CD4-positive, alpha-beta T cell treated with Interleukin-15 for 4 hours (primary cell): ENCODE data around the gene CASP7.

ENCODE experiments used
- DNase-seq: peaks from one replicate; pipeline ENCODE4 v3.0.0-alpha.2; 2020; ENCODE audit warnings: low spot score

The CASP7 gene

DNA sequence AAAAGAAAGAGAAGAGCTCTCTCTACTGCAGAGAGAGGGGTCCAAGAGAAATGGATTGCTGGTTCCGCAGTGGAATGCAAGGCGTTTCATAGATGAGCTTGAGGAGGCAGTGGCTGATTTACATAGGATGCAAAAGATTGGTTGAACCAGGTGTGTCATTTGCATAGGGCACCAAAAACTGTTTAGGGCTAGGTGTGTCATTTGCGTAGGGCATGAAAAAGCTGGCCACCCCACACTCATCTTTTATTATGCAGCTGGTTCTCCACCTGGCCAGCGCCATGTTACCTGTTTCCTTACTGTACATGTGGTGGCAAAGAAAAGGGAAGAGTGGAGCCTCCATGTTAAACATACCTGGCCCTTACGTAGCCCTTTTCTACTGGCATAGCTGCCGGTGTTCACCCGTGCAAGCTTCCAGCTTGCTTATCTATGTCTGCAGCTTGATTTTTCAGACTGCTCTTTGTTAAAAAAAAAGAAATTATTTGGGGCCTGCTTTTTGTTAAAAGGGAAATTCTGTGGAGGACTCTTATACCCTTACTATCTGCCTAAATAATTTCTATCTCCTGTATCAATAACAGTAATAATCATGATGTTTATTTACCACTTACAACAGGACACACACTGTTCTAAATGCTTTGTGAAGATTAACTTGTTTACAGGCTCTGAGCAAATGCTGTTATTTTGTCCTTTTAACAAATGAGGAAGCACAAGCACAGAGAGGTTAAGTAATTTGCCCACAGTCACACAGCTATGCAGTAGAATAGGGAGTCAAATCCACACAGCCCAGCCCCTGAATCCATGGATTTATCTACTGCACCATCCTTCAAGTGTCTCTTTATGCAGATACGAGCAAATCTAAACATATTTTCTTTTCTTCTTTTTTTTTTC is 33.3 kb downstream of the CASP7 start:
- no peak for DNase-seq

DNA sequence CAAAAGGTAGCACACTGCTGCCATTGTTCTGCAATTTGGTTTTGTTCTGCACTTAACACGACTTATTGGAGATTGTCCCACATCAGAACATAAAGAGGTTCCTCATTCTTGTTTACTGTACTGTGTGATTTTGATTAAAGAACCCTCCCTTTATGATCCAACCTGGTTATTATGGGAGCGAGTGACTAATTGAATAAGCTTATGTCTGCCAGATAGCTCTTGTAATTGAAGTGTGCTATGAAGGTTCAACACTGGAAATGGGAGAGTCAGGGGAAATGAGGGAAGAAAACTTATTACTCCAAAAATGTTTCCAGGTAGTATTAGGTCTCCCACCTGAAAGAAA is 33.9 kb downstream of the CASP7 start:
- no peak for DNase-seq

DNA sequence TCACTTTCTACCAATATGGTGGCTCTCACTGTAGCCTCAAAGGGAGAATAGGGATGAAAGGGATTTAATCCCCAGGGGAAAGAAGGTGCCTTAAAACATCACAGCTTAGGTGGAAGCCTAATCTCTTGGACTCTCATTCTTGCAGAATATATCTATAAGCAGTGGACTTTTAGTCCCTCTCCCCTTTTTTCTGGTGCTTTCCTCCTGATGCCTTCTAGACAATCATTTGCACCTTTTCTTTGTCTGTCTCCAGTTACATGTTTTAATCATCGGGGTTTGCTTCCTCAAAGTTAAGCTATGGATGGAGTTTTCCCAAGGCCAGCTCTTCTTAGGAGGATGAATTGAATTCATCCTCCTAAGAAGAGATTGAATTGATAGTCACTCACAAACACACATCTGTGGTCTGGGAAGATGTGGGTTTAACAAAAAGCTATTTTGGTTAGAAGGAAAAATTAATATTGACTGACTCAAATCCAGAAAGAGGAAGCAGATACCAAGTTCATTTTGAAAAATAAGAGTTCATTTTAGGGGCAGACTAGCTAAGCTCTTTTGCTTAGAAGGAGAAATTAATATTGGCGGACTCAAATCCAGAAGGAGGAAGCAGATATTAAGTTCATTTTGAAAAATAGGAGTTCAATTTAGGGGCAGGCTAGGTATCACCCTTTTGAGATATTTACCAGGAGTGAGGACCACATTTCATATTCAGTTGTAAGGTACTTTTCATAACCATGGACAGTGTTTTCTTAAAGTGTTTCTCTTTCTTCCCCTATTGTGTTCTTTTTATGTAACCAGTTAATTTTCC is 36.6 kb downstream of the CASP7 start:
- DNase-seq = no peak

DNA sequence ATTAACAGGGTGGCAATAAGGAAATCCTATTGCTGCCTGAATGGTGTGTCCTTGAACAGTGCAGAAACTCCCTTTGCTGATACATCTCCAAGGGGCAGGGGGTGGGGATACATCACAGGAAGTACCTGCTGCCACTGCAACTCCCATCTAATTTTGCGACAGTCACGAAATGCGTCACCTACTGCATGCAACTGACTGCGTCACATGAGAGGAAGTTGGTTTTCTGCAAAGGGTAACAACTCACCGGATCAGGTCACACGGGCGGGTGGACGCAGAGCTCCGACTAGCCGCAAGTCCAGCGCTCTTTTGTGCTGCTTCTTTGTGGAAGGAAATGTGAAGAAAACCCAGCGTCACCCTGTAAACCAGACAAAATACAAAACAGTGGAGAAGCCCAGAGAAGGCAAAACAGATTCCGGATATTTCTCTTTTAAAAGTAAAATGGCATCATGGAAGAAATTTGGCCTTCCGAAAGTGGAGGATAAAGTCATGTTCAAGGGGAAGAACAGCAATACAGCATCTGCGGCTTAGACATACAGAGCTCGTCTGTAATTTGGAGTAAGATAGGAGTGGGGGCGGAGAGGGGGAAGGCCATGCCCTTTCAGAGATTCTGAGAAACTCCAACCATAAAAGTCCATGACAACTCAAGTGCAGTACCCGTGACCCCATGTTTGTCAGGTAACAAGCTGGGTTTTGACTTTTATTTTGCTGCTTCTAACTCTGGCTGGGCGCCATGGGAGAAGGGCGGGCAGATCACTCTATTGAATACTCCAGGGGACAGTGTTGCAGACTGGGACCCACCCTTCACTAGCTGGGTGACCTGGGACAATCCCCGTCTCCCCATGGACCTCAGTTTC is 39.5 kb downstream of the CASP7 start:
- no peak for DNase-seq

DNA sequence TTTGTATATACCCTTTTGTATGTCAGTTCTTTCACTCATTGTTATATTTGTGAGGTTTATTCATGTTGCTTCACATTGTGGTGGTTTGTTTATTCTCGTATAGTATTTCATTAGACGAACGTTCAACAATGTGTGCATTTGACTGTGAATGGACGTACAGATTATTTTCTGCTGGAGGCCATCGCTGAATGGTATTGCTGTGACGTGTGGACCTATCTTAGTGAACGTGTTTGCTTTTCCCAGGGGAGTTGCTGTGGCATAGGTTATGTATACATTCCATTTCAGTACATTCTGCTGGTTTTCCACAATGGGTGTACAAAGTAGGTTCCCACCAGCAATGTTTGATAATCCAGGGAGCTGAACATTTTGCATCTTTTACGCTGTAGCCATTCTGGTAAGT is 40.7 kb downstream of the CASP7 start:
- no peak for DNase-seq

DNA sequence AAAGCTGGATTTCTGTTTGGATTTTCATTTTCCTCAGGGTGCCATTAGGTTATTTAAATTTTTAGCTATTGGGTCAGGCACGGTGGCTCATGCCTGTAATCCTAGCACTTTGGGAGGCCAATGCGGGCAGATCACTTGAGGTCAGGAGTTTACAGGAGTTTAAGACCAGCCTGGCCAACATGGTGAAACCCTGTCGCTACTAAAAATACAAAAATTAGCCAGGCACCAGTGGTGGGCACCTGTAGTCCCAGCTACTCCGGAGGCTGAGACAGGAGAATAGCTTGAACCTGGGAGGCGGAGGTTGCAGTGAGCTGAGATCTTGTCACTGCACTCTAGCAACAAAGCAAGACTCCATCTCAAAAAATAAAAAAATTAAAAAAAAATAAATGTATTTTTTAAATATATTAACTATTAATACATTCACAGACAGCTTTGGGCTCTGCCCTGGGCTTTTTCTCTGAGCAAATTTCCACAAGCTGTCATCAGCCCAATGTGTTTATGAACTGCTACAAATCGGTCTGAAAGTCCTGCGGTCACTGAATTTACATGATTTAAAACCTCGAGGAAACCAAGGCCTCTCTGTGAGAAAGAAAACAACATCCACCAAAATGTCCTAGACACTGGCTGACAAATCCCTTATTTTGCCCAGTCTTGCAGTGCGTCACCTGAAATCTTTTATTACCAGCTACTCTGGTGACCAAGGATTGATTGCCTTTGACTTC is 52.6 kb downstream of the CASP7 start:
- DNase-seq = no peak

DNA sequence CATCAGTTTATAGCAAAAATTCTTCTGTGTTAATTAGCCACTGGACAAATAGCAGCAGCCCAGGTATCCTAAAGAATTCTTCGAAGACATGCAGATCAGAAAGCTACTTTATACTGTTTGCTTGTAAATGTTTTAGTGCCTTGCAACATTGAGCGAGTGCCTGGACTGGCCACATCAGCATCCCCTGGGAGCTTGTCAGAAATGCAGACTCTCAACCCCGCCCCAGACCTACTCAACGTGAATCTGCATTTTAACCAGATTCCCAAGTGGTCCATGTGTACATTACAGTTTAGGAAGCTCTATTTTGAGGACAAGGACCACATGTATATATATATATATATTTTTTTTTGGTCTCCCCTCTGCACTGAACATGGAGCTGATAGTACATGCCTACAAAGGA is 53.3 kb downstream of the CASP7 start:
- DNase-seq = no peak

DNA sequence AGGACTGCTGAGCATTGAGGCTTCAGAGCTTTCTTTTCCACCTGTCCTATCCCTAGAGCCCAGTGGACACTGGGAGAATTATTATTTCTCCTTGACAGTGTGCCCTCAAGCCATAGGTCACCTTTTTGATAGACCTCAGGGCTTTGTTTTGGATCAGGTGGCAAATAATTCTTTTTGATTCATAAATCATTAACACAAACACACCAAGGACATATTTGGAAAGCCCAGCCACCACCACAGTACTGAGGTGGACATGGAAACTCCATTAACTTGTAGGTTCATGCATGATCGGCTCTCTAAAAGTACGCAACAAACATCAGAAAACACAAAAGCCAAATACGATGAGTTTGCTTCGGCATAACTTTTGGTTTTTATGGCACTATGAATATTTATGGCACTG is 53.9 kb downstream of the CASP7 start:
- DNase-seq = no peak

DNA sequence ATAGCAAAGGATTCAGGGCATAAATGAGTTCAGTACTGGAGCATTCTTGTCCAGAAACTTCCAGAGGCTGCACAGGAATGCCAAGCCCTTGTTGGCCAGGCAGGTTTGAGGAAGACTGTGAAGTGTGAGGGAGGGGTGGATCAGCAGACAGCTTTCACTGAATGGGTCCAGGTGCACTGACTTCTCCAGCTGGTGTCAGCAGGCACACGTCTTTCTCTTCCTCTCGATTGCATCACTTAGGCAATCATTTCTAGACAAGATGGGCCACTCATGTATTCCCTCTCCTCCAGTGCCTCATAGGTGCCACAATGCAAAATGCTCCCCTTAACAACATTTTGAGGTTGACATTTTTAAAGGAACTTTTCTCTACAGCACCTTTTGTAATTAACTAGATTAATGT is 56.2 kb downstream of the CASP7 start:
- DNase-seq = no peak

DNA sequence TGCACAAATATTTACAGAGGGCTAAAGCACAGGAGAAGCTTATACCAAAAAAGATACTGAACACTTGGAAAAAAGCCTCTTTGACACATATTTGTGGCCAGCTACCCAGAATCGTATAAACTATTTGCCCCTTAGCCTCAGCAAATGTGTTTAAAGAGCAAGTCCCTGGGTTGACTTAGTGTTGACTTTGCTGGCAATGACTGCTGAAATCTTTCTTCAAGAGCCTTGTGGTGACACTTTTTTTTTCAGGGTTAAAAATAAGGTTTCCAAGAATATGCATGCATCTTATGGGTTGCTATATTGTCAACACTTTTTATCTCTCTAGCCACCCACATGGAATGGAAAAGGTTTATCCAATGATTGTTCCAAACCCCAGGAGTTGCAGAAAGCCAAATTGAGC is 56.9 kb downstream of the CASP7 start:
- no peak for DNase-seq

DNA sequence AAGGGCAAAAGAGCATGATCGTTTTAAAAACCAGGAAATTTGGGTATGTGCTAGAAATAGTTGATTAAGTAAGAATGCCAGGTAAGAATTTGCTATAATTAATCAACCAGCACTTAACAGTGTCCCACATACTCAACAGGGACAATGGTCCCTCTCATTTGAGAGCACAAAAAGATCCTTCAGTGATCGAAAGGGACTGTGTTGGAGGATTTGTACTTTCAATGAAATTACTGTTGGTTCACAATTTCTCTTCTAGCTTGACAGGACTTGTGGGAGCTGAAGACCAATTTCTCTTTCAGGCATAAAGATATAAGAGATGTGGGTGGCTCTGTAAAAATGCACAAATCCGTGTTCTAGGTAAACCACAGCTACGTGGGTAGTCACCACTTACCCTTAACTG is 59.3 kb downstream of the CASP7 start:
- DNase-seq = no peak

DNA sequence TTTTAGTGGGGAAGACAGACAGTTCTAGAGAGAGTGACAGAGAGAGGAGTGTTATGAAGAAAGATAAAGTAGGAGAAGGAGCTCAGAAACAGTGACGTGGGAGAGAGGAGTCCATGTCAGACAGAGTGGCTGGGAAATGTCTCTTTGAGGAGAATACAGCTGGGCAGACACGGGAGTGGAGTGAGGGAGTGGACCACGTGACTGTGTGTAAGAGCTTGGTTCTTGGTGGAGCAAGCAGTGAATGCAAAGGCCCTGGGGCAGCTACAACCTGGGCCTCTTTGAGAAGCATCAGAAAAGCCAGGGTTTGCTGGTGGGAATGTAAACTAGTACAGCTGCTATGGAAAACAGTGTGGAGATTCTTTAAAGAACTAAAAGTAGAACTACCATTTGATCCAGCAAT is 59.9 kb downstream of the CASP7 start:
- DNase-seq = no peak

DNA sequence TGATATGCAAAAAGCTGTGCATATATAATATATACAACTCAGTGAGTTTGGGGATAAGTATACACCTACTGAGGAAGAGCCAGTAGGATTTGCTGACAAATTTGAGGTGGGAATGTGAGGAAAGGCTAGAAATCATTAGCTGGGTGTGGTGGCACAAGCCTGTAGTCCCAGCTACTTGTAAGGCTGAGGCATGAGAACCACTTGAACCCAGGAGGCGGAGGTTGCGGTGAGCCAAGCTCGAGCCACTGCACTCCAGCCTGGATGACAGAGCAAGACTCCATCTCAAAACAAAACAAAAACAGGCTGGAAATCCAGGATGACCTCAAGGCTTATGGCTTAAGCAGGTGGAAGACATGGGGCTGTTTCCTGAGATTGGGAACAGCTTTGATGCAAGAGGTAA is 61.1 kb downstream of the CASP7 start:
- DNase-seq = no peak

DNA sequence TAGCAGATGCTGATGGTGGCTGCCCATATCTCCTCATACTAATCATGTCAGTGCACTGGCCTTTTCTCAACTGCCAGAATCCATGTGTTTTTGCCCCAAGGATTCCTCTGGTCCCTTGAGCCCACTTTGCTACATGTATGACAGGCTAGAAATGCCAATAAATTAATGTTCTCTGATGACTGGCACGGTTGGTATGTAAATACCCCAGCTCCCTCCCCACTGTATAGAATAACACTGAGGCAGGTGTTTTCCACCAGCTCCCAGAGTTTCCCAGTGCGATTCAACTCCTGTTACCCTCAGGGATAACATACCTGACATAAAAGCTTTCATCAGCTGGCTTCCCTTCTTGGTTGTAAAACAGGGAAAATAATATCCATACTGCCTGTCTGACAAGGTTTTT is 62.8 kb downstream of the CASP7 start:
- no peak for DNase-seq

DNA sequence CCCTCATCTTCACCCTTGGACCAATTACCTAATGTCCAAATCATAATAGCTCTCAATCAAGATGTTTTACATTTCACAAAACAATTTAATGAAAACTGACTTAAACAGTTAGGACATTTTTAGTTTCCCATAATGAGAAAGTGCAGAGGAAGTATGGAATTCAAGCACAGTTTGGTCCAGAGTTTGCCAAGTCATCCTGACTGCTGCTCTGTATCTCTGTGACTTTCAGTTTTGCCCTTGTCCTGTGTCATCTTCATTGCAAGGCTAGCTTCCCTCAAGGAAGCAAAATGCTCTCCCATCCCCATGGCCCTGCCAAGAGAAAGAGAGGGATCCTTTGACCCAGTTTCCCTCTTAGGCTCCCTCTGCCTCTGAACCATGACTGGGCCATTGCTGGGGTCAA is 63.9 kb downstream of the CASP7 start:
- DNase-seq = no peak

DNA sequence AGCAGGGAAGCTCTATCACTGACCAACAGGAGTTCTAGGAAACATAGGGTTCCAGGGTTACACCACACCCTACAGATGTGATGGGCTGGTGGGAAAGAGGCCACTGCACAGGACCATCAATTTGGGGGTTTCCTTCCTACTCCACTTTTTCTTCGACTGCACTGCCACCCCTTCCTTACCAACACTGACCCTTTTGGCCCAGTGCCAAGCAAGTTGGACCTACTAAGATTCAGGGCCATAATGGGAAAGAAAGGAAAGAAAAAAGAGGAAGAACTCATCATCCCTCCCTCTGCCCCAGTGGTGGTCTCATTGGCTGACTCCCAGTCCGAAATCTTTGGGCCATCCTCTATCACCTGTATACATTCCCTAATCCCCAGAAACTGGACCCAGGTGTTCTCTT is 65.7 kb downstream of the CASP7 start:
- DNase-seq = no peak

DNA sequence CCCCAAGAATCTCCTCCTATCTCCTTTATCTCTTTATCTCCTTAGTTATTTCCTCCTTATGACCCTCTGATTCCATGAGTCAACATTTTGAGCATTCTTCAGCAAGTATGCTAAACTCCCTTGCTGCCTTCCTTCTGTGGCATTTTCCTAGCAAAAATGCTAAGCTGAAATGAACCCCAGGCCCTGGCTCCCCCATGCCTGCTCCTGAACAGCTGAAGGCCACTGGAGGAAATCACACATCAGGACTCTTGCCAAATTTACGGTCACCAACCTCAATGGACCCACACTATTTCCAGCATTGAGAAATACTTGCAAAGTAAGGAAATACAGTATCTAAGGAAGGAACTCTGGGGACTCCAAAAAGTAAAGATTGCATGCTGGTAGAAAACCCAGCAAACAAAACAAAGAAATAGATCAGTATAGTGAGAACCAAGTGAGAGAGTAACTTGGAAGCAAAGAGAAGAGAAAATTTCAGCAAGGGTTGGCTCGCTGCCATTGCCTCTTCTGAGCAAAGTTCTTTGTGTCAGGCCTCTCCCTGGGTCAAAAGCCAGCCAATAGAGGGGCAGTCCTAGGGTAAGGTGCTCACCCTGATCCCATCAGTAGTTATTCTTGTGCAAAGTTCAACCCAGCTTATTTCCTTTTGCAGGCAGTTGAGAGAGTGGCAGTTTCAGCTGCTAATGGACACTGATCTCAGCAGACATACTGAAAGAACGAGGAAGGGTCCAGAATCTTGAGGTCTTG is 66.7 kb downstream of the CASP7 start:
- no peak for DNase-seq

DNA sequence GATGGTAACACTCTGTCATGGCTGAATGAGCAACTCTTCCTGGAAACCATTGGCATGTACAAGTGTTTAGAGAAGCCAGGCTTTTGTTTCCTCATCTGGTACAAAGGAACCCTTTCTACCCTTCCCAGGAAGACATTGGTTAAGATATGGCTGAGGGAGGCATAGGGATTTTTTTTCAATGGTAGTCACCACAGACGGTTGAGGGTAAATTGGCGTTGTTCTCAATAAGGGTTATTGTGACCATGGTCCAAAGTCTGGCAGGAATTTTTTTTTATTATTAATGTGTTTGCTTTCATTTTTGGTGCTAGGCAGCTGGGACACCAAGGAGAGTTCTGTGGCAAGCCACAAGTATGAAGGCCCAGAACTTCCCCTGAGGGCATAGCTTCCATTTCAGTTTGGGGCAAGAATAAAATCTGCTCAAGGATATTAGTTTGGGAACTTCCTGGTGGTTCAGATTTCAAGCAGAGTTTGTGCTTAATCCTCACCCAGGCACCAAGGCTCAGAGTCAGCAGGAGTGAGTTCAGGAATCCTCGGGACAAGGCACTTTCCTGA is 71.5 kb downstream of the CASP7 start, which contains the start of gene PLEKHS1:
Gene PLEKHS1, plus strand, starts transcription at position 502 of the 552 bp plus-strand sequence. CDS start 3,596 bp downstream, outside the sequence.
- DNase-seq = no peak

DNA sequence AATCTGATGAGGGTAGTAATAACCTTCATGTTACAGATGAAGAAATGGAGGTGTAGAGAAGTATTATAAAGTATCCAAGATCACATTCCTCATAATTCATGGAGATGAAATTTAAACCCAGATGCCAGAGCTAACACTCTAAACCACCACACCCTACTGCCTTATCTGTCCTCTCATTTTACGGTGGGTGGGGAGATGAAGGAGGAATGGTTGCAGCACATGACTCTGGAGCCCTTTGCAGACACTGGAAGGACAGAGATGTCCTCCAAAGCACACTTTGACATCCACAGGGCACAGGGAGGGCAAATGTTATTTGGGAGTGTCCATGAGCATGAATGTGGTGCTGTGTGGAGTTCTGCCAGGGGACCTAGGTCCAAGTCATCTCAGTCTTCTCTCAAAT is 72.8 kb downstream of the CASP7 start:
- no peak for DNase-seq

DNA sequence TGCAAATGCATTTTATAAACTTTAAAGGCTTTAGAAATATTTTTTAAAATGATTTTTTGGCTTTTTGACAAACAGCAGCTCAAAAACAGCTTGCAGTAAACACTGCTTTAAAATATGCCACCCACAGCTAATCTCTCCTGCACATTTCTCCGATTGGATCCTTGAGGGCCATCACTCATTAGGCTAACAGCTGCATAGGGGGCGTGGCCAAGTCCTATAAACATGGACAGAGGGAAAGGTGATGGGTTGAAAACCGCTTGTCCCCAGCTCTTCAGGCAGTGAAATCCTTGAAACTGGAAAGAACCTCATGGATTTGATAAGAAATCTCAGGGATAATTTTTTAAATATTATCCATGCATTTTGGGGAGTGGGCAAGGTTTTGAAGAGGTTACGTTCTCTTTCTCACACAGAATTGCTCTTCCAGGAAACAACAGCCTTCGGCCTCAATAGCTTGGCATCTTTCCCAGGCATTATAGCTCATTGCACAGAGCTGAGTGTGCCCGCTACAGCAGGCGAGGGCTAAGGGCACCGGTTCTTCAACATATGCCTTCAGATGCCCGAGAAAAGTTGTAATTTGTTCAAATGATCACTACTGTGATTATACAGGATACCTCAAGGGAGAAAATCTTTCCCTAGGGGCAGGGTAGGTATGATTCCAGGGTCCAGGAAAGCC is 73.4 kb downstream of the CASP7 start:
- no peak for DNase-seq
